ENCODE results near the gene TGFBR2.

The TGFBR2 gene

GRCh38 chr3:30632065-30632464, 25.7 kb downstream of the TGFBR2 start:
- H3K27ac ChIP-seq: no peak overlapping the region
- TF ChIP-seq CTCF (conservative IDR thresholded peaks at IDR 0.05): no peak

GRCh38 chr3:30632521-30632920, 26.1 kb downstream of the TGFBR2 start:
- H3K27ac ChIP-seq: no peak overlapping the region
- TF ChIP-seq CTCF (conservative IDR thresholded peaks at IDR 0.05): no peak

- TF ChIP-seq CTCF (conservative IDR thresholded peaks at IDR 0.05): no peak
- H3K27ac ChIP-seq: no peak overlapping the region
Observed at GRCh38 chr3:30633718-30634117, 27.3 kb downstream of the TGFBR2 start.

DNA sequence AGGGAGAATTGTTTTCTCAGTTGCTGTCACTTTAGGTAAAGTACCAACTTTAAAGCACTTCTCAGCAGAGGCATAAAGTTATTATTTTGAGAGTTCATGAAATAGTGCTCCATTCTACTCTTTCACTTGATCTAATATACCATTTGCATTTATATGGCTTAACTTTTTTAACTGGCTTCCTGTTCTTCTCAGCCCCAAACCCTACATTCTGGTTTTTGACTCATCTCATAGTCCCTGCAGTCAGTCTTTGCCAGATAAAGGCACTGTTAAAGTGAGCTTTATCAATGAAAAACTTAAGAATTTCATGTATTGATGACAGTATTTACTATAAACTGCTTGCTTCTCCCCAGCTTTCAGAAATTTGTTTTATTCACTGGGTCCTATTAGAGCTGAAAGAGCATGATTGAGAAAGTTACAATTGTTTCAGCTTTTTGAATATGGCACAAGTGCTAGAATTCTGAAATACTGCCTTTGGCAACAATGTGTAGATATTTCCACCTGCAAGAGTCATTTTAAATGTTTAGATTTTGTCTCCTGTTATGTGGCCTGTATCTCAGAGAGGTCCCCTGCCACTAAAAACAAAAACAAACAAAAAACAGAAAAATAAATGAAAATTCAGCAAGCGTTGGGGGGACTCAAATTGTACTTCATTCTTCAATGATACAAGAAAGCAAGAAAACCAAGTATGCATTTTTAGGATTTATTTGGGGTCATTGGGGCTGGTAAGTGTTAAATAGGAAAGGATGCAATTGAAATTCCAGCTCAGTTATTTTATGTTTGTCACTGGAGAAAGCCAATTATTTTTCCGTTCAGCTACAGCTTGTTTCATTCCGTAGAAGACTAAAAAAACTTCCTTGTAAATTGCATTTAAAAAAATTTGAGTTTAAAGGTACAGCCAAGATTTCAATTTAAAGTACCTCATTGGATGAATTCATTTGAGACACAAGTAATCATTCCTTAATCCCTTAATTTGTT, 28.6 kb downstream of the TGFBR2 start:
- no peak for TF ChIP-seq CTCF (conservative IDR thresholded peaks at IDR 0.05)
- H3K27ac ChIP-seq: no peak overlapping the region

GRCh38 chr3:30637310-30638219, 31.2 kb downstream of the TGFBR2 start:
- no peak overlapping the region for H3K27ac ChIP-seq
- no peak for TF ChIP-seq CTCF (conservative IDR thresholded peaks at IDR 0.05)

DNA sequence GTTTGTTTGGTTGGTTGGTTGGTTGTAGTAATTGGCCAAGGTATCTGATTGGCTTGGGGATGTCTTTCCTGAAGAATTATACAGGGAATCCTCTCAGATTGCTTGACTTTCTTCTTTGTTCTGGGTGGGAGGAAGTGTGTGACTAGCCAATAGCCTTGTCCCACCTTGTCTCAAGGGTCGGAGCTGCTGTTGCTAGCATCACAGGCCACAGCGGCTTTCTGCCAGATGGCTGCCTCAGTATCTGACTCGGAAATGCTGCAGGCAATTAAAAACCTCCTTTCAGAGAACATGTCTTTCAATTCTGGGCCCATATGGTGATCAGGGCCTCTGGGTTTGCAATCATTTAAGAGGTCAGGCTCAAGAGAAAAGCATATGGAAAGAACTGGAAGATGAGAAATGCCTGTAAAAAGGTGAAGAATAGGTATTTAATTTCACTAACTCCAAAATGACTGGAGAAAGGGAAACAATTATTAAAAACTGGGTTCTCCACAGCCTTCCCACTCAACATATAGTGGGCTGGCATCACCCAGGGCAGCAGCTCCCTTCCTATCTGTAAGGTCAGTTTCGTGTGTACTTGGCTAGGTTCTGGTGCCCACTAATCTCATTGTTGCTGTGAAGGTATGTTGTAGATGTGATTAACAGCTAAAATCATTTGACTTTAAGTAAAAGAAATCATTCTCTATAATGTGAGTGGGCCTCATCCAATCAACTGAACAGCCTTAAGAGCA, 32.4 kb downstream of the TGFBR2 start:
- no peak overlapping the region for H3K27ac ChIP-seq
- no peak for TF ChIP-seq CTCF (conservative IDR thresholded peaks at IDR 0.05)
